Measurements from ENCODE around the gene YTHDC2.

YTHDC2 gene

DNA sequence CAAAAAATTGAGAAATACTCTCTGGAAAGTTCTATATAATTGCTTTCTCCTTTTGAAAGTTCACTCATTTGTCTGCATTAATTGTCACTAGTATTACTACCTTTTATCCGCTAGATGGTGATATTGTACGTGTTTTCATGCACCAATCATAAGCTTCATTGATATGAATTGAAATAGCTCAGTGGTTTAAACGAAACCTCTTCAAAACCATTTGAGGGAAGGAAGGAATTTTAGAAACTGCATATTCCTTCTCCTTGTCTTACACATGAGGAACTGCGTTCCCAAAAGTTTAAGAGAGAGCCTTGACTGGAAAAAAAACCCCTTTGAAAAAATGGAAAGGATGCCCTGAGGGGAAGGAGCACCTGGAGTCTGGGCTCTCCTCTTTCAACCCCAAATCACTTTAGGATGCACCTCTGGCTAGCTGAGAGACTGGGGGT lies 98.6 kb downstream of the YTHDC2 start:
- Histone ChIP-seq H3K4me2 (ENCODE audit: low read depth, low read length) (no peak overlapping the region), H3K27ac (ENCODE audit: low read length) (no peak overlapping the region), H3K9ac (ENCODE audit: low read length) (no peak overlapping the region), H3K79me2 (ENCODE audit: low read length) (no peaks in the 10 kb centered on the region), H3K36me3 (replicated peaks; ENCODE audit: insufficient read depth, low read length) (no peaks in the 10 kb centered on the region), H3K4me3 (ENCODE audit: low read length) (no peak overlapping the region), H4K20me1 (ENCODE audit: insufficient read depth, low read length) (no peaks in the 10 kb centered on the region), H3F3A (ENCODE audit: insufficient read depth, low read length) (no peaks in the 10 kb centered on the region), H2AFZ (ENCODE audit: low read length) (no peak overlapping the region), H3K4me1 (ENCODE audit: low read length) (no peaks in the 10 kb centered on the region), H3K27me3 (replicated peaks; ENCODE audit: insufficient read depth, low read length) (no peaks in the 10 kb centered on the region), H3K9me3 (replicated peaks; ENCODE audit: insufficient read depth, low read length) (no peaks in the 10 kb centered on the region), H3K9me2 (replicated peaks; ENCODE audit: insufficient read depth, low read length) (no peaks in the 10 kb centered on the region)
- DNase-seq: peak; percentile 43
- TF ChIP-seq, protein P1, sequence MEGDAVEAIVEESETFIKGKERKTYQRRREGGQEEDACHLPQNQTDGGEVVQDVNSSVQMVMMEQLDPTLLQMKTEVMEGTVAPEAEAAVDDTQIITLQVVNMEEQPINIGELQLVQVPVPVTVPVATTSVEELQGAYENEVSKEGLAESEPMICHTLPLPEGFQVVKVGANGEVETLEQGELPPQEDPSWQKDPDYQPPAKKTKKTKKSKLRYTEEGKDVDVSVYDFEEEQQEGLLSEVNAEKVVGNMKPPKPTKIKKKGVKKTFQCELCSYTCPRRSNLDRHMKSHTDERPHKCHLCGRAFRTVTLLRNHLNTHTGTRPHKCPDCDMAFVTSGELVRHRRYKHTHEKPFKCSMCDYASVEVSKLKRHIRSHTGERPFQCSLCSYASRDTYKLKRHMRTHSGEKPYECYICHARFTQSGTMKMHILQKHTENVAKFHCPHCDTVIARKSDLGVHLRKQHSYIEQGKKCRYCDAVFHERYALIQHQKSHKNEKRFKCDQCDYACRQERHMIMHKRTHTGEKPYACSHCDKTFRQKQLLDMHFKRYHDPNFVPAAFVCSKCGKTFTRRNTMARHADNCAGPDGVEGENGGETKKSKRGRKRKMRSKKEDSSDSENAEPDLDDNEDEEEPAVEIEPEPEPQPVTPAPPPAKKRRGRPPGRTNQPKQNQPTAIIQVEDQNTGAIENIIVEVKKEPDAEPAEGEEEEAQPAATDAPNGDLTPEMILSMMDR (IDR thresholded peaks at IDR 0.05; ENCODE audit: low read length): peak; percentile 65
- TF ChIP-seq EZH2phosphoT487 (IDR thresholded peaks at IDR 0.05; ENCODE audit: low read length): no peak
- no peak for TF ChIP-seq EZH2 (optimal IDR thresholded peaks at IDR 0.05; ENCODE audit: low read depth, low read length)

DNA sequence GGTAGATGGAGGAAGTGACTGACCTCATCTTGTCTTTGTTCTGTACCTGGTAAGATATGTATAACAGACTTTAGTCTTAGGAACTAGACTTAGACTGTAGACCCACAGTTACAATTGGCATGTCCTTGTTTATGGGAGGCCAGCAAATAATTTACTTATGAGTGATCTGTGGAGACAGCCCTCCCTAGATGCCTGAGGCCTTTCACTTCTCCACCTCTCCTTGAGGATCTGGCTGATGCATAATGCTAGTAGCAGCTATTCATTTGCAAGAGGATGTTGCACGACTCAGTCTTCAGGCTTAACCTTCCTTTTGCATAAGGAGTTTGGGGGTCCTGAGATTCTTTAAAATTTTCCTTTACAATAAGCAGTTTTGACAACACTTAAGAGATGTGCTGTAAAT lies 100.7 kb downstream of the YTHDC2 start:
- H3K9ac ChIP-seq (ENCODE audit: low read length): no peak overlapping the region
- no peak overlapping the region for H2AFZ ChIP-seq (ENCODE audit: low read length)
- no peaks in the 10 kb centered on the region for H3K36me3 ChIP-seq (replicated peaks; ENCODE audit: insufficient read depth, low read length)
- H3K79me2 ChIP-seq (ENCODE audit: low read length): no peaks in the 10 kb centered on the region
- no peak overlapping the region for H3K4me2 ChIP-seq (ENCODE audit: low read depth, low read length)
- H3K4me3 ChIP-seq (ENCODE audit: low read length): no peak overlapping the region
- no peaks in the 10 kb centered on the region for H3F3A ChIP-seq (ENCODE audit: insufficient read depth, low read length)
- no peaks in the 10 kb centered on the region for H3K9me3 ChIP-seq (replicated peaks; ENCODE audit: insufficient read depth, low read length)
- H4K20me1 ChIP-seq (ENCODE audit: insufficient read depth, low read length): no peaks in the 10 kb centered on the region
- H3K27ac ChIP-seq (ENCODE audit: low read length): no peak overlapping the region
- no peaks in the 10 kb centered on the region for H3K27me3 ChIP-seq (replicated peaks; ENCODE audit: insufficient read depth, low read length)
- TF ChIP-seq EZH2phosphoT487 (IDR thresholded peaks at IDR 0.05; ENCODE audit: low read length): no peak
- TF ChIP-seq, protein P1 (IDR thresholded peaks at IDR 0.05; ENCODE audit: low read length): no peak
- TF ChIP-seq EZH2 (optimal IDR thresholded peaks at IDR 0.05; ENCODE audit: low read depth, low read length): no peak
- no peak for DNase-seq
- no peaks in the 10 kb centered on the region for H3K4me1 ChIP-seq (ENCODE audit: low read length)
- no peaks in the 10 kb centered on the region for H3K9me2 ChIP-seq (replicated peaks; ENCODE audit: insufficient read depth, low read length)

DNA sequence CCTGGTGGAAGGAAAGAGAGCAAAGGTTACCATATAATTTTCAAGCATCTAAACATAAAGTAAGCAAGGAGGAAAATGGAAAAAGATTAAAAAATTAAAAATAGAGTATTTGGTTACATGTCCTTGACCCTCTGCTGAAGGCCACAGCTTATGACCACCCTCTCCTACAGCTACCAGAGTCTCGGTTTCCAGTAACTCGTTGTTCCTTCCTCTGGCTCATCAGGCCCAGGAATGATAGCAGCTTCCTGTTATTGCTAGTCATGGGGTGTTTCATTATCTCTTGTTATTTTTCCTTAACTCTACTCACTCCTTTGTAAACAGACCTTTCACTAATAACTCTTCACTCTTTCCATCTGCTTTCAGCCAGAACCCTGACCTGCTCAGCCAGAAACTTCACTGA lies 102.2 kb downstream of the YTHDC2 start:
- H3K4me3 ChIP-seq (ENCODE audit: low read length): no peak overlapping the region
- no peaks in the 10 kb centered on the region for H3K36me3 ChIP-seq (replicated peaks; ENCODE audit: insufficient read depth, low read length)
- H3K27ac ChIP-seq (ENCODE audit: low read length): no peak overlapping the region
- H3K79me2 ChIP-seq (ENCODE audit: low read length): no peaks in the 10 kb centered on the region
- no peaks in the 10 kb centered on the region for H3K9me3 ChIP-seq (replicated peaks; ENCODE audit: insufficient read depth, low read length)
- no peaks in the 10 kb centered on the region for H3K9me2 ChIP-seq (replicated peaks; ENCODE audit: insufficient read depth, low read length)
- H4K20me1 ChIP-seq (ENCODE audit: insufficient read depth, low read length): no peaks in the 10 kb centered on the region
- no peaks in the 10 kb centered on the region for H3K4me1 ChIP-seq (ENCODE audit: low read length)
- TF ChIP-seq, protein P1 (IDR thresholded peaks at IDR 0.05; ENCODE audit: low read length): no peak
- TF ChIP-seq EZH2 (optimal IDR thresholded peaks at IDR 0.05; ENCODE audit: low read depth, low read length) (no peak), EZH2phosphoT487 (IDR thresholded peaks at IDR 0.05; ENCODE audit: low read length) (no peak)
- H3K4me2 ChIP-seq (ENCODE audit: low read depth, low read length): no peak overlapping the region
- no peaks in the 10 kb centered on the region for H3K27me3 ChIP-seq (replicated peaks; ENCODE audit: insufficient read depth, low read length)
- no peak overlapping the region for H2AFZ ChIP-seq (ENCODE audit: low read length)
- H3K9ac ChIP-seq (ENCODE audit: low read length): no peak overlapping the region
- H3F3A ChIP-seq (ENCODE audit: insufficient read depth, low read length): no peaks in the 10 kb centered on the region
- DNase-seq: no peak
